Neural progenitor cell (in vitro differentiated cells): ENCODE data around the gene SERF2. TPM values are rescaled to one million over a fixed set of nuclear protein-coding genes. Genes with fewer than 3 reads are reported as not detected.
"Not testable (repeated sequence)": the region's sequence is repeated elsewhere in the genome, so short reads cannot be mapped to it uniquely, and the experiment has no call there.

Experiments used
- DNase-seq: peaks from one replicate; pipeline ENCODE4 v3.0.0-alpha.2; 2016; ENCODE audit warnings: low spot score
- H2AFZ ChIP-seq: fragments of 200-600 bp; sonication (generic); replicated peaks from 2 replicates; pipeline ENCODE4 v1.6.1; 2016; ENCODE audit warnings: antibody characterized with exemption
- H3F3A ChIP-seq: fragments of 200-600 bp; sonication (generic); 2 replicates; pipeline ENCODE4 v1.6.1; 2016; ENCODE audit warnings: antibody characterized with exemption, low read depth
- H3K27ac ChIP-seq: fragments of 200-600 bp; sonication (generic); 2 replicates; pipeline ENCODE4 v1.5.1; 2016; ENCODE audit warnings: mild to moderate bottlenecking
- H3K27me3 ChIP-seq: fragments of 200-600 bp; sonication (generic); 2 replicates; pipeline ENCODE4 v1.6.1; 2016; ENCODE audit warnings: mild to moderate bottlenecking, moderate library complexity
- H3K36me3 ChIP-seq: fragments of 200-600 bp; sonication (generic); 2 replicates; pipeline ENCODE4 v1.5.1; 2016
- H3K4me1 ChIP-seq: fragments of 200-600 bp; sonication (generic); 2 replicates; pipeline ENCODE4 v1.6.1; 2016; ENCODE audit warnings: mixed run types
- H3K4me2 ChIP-seq: fragments of 200-600 bp; sonication (generic); 2 replicates; pipeline ENCODE4 v1.6.1; 2016
- H3K4me3 ChIP-seq: fragments of 200-600 bp; sonication (generic); 2 replicates; pipeline ENCODE4 v1.5.1; 2016
- H3K79me2 ChIP-seq: fragments of 200-600 bp; sonication (generic); 2 replicates; pipeline ENCODE4 v1.6.1; 2016; ENCODE audit warnings: low read depth
- H3K9ac ChIP-seq: fragments of 200-600 bp; sonication (generic); 2 replicates; pipeline ENCODE4 v1.6.1; 2016
- H3K9me3 ChIP-seq: fragments of 200-600 bp; sonication (generic); 2 replicates; pipeline ENCODE4 v1.5.1; 2016; ENCODE audit warnings: low read depth
- H4K20me1 ChIP-seq: fragments of 200-600 bp; sonication (generic); 2 replicates; pipeline ENCODE4 v1.6.1; 2016; ENCODE audit warnings: low read depth
- H3K27ac Mint-ChIP-seq: 3 replicates; pipeline ENCODE4 v1.8.0; 2021; ENCODE audit warnings: mixed read lengths
- H3K27me3 Mint-ChIP-seq: 2 replicates; pipeline ENCODE4 v1.8.0; 2022; ENCODE audit warnings: low read depth, mild to moderate bottlenecking, inconsistent platforms, moderate library complexity, mixed read lengths; ENCODE audit not compliant: insufficient read depth
- H3K36me3 Mint-ChIP-seq: 3 replicates; pipeline ENCODE4 v1.8.0; 2021; ENCODE audit warnings: mixed read lengths
- H3K4me1 Mint-ChIP-seq: 3 replicates; pipeline ENCODE4 v1.8.0; 2021; ENCODE audit warnings: mixed read lengths
- H3K4me3 Mint-ChIP-seq: 3 replicates; pipeline ENCODE4 v1.8.0; 2021; ENCODE audit warnings: mild to moderate bottlenecking, moderate library complexity, mixed read lengths
- H3K9me3 Mint-ChIP-seq: 3 replicates; pipeline ENCODE4 v1.8.0; 2020; ENCODE audit warnings: mixed read lengths
- CTCF ChIP-seq: fragments of 200-600 bp; sonication (generic); IDR thresholded peaks from 2 replicates; pipeline ENCODE4 v1.5.1; 2017; ENCODE audit warnings: antibody characterized with exemption, mild to moderate bottlenecking
- EZH2 ChIP-seq: fragments of 200-600 bp; sonication (generic); IDR thresholded peaks from 2 replicates; pipeline ENCODE4 v1.6.1; 2017; ENCODE audit warnings: antibody characterized with exemption, mild to moderate bottlenecking, moderate library complexity
- EZH2phosphoT487 ChIP-seq: fragments of 200-600 bp; sonication (generic); IDR thresholded peaks from 2 replicates; pipeline ENCODE4 v1.6.1; 2017; ENCODE audit warnings: antibody characterized with exemption
- total RNA-seq: library from RNA; depleted of rRNA; stranded (reverse); fragments of >200 nt; gene quantifications from 2 replicates; pipeline ENCODE4 v1.2.3, GENCODE V29; 2015; ENCODE audit warnings: low replicate concordance

The SERF2 gene
- 249 and 430 TPM in 2 replicates for total RNA-seq

- no peaks in the 10 kb centered on the region for H3K9me3 Mint-ChIP-seq
- H3K4me3 Mint-ChIP-seq = peak within 1 kb of the TSS; percentile 98
- Histone ChIP-seq H4K20me1 (peaks cover 38% of the 10 kb centered on the region), H3K79me2 (peaks cover 31% of the 10 kb centered on the region), H2AFZ (peak within 1 kb of the TSS; percentile 37), H3K4me1 (peaks cover 13% of the 10 kb centered on the region), H3K9me3 (no peaks in the 10 kb centered on the region), H3K9ac (peak within 1 kb of the TSS; percentile 79), H3K36me3 (no peaks in the 10 kb centered on the region), H3K27ac (peak within 1 kb of the TSS; percentile 72), H3K4me2 (peak within 1 kb of the TSS; percentile 94), H3K27me3 (no peaks in the 10 kb centered on the region), H3F3A (peaks cover 30% of the 10 kb centered on the region), H3K4me3 (peak within 1 kb of the TSS; percentile 99)
- H3K4me1 Mint-ChIP-seq = peaks cover 32% of the 10 kb centered on the region
- no peak for TF ChIP-seq CTCF
- no peak for TF ChIP-seq EZH2phosphoT487
- no peak for TF ChIP-seq EZH2
- H3K36me3 Mint-ChIP-seq = peaks cover 30% of the 10 kb centered on the region
- peak; percentile 99 for DNase-seq
- peaks cover 7% of the 10 kb centered on the region for H3K27me3 Mint-ChIP-seq
- H3K27ac Mint-ChIP-seq = peak within 1 kb of the TSS; percentile 98
Observed at GRCh38 chr15:43791993-43792760, at the start of gene SERF2. SERF2 (plus strand) TSS chr15:43792320; CDS start chr15:43792377, 57 bp downstream.

GRCh38 chr15:43746245-43746902 lies 45.7 kb upstream of the SERF2 start, which contains the start of gene PDIA3:
PDIA3 (plus strand) TSS chr15:43746438; CDS start chr15:43746540, 102 bp downstream.
- peak; percentile 97 for DNase-seq
- Mint-ChIP-seq H3K4me1 (peaks cover 14% of the 10 kb centered on the region), H3K4me3 (peak within 1 kb of the TSS; percentile 99), H3K27ac (peak within 1 kb of the TSS; percentile 99)
- peak within 1 kb of the TSS; percentile 89 for H3K4me2 ChIP-seq
- TF ChIP-seq CTCF = peak; percentile 35
- not testable (repeated sequence) for H3K27me3 ChIP-seq, H3K9me3 Mint-ChIP-seq, H3K36me3 ChIP-seq, H3K9me3 ChIP-seq, H3F3A ChIP-seq, H3K27me3 Mint-ChIP-seq, H3K4me1 ChIP-seq, H3K36me3 Mint-ChIP-seq
- H3K27ac ChIP-seq = peak within 1 kb of the TSS; percentile 95
- peaks cover 41% of the 10 kb centered on the region for H4K20me1 ChIP-seq
- peaks cover 48% of the 10 kb centered on the region for H3K79me2 ChIP-seq
- H2AFZ ChIP-seq = peak within 1 kb of the TSS; percentile 67
- peak within 1 kb of the TSS; percentile 72 for H3K4me3 ChIP-seq
- peak within 1 kb of the TSS; percentile 87 for H3K9ac ChIP-seq

GRCh38 chr15:43746903-43747309 lies 45.2 kb upstream of the SERF2 start:
- Histone ChIP-seq H4K20me1 (peaks cover 46% of the 10 kb centered on the region), H2AFZ (peak overlapping the region; percentile 67), H3K4me2 (peak overlapping the region; percentile 89), H3K79me2 (peaks cover 54% of the 10 kb centered on the region), H3K9ac (peak overlapping the region; percentile 87), H3K27ac (peak overlapping the region; percentile 95), H3K4me3 (peak overlapping the region; percentile 72)
- H3F3A ChIP-seq, H3K4me1 ChIP-seq, H3K36me3 ChIP-seq, H3K9me3 Mint-ChIP-seq, H3K27me3 ChIP-seq, H3K36me3 Mint-ChIP-seq, H3K27me3 Mint-ChIP-seq, H3K9me3 ChIP-seq: not testable (repeated sequence)
- H3K4me3 Mint-ChIP-seq = peak overlapping the region; percentile 99
- peak; percentile 13 for DNase-seq
- peak overlapping the region; percentile 99 for H3K27ac Mint-ChIP-seq
- H3K4me1 Mint-ChIP-seq = peaks cover 17% of the 10 kb centered on the region
